ENCODE data around the gene ZBTB20.

Gene ZBTB20

GRCh38 chr3:114672692-114673447 lies 474.2 kb downstream of the ZBTB20 start:
- no peak for DNase-seq (ENCODE audit: low read depth)

DNA sequence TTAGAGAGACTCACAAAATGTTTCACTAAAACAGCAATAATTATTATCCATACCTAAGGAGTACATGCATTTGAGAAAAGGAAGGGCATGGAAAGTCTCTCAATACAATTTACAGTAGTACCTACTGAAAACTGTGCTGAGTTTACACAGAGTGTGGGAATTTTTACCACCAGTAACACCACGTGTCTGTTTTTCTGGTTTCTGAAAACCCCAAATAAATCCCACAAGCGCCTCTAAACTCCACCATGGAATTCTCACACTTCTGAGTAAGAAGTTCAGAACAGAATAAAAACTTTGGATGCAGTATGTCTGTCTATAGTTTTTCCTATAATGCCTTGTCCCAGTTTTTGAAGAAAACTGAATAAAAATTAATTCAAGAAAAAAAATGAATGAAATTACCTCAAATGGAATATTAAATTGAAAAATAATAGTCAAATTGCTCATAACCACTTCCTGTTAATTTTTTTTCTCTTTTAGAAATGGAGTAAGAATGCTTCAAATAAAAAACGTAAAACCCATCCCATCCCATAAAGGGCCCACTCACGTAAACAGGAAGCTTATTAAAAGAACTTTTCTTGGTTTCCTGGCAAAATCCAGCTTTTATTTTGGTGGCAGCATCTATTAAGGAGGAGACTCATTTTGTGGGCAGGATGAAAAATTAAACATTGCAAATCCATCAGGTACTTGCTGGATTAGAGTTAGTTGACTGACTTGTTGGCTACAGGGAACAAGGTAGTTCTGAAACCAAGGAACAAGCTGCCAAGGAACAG lies 475.2 kb downstream of the ZBTB20 start:
- DNase-seq (ENCODE audit: low read depth), result no peak

- DNase-seq (ENCODE audit: low read depth), result no peak
Observed at GRCh38 chr3:114669614-114670013, 477.5 kb downstream of the ZBTB20 start.

DNA sequence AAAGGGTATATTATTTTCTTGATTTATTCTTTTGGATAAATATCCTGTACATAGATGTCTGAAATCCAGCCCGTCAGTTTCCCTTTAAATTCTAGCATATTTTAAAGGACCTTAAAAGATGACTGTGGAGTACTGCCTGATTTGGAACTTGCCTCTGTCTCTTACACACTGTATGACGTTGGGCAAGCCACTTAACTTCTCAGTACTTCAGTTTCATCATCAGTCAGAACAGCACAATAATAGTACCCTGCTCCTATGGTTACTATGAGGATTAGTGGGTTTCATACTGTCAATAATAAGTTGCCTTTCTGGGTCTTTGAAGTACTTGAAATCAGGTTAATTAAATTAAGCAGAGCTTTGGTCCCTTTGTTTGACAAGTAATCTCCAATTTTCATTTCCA lies 479.0 kb downstream of the ZBTB20 start:
- DNase-seq (ENCODE audit: low read depth), result no peak

DNA sequence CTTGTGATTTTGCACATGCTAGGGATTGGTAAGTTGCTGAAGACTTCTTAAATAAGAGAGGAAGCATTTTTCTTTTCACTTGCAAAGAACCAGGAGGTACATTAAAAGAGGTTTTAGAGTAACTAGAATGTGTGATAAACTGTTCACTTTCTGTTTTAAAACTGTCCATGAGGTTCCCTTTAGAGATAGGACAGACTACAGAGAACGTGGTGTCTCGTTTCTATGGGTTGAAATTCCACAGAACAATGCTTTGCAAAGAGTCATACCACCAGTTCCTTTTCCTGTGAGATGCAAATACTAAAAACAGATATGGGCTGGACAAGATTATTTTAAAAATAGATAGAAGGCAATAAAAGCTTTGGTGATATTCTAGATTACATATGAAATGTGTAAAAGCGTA lies 480.5 kb downstream of the ZBTB20 start:
- no peak for DNase-seq (ENCODE audit: low read depth)

DNA sequence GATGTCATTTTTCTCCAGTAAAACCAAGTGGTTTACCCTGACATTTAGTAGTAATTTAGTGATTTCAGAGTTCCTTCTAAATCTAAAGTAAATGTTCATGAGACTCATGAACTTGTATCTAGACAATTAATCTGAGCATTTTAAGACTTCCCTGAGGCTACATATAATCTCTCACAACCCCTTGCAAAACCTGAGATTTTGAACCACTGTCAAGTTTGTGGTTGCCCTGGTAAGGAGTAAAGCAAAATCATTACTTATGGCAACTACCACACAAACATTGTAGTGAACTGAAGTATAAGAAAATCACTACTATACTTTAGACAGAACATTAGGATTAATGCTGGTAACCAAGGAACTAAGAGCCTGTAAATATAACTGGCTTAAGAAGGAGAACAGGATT lies 483.1 kb downstream of the ZBTB20 start:
- no peak for DNase-seq (ENCODE audit: low read depth)

DNA sequence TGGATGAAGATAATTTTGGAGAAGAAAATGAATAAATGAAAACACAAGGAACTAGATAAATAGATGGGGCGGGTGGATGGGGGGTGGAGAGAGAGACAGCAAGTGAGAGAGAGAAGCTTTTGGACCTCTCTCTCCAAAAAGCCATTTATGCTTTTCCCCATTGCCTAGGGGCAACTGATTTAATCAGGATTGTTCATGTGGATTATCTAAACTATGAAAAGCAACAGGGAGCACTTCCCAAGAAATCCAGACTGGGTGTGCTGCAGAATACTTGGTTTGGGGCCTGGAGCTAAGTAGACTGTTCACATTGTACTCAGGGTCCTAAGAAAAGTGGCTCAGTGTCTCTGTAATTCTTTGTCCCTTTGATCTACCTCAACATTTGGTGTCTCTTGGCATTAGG lies 486.3 kb downstream of the ZBTB20 start:
- no peak for DNase-seq (ENCODE audit: low read depth)

GRCh38 chr3:114660124-114660523 lies 487.0 kb downstream of the ZBTB20 start:
- no peak for DNase-seq (ENCODE audit: low read depth)

DNA sequence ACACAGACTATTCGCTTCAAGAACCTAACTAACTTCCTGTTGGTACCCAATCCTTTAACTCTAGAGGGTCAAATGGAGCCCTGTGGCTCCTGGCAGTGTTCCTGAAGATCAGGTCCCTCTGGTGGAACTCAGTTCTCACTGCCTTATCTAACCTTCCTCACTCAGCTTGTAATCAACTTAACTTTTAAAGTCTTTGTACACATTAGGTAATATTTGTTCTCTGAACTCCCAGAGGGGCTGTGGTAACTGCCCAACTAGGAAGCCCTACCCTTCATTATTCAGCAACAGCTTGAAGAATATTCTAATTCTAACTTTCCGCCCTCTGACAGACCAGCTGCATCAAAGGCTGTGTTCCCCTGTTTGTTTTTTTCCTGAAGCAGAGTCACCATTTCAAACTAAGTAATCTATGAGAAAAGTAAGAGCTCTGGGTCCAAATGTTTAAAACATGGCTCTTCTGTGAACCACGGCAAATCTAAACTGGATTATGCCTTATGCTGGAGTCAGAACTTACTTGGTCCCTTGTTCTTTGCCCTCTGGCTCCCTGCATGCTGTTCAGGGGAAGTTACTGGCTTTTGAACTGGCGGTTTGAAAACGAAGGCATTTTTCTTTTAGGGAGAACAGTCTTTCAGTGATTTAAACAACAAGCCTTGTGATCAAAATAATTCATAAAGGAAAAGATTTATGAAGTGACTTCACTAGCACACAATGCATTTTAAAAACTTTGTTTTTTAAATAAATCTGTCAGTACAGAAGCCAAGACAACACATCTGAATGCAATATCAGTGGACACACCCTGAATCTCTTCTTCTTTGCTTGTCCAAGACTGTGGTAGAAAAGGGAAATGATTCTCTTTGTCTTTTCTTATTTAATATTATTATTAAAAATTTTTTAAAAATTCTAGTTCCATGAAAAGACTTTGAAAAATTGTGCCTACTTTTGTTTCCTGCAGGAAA lies 487.7 kb downstream of the ZBTB20 start:
- DNase-seq (ENCODE audit: low read depth), result no peak

DNA sequence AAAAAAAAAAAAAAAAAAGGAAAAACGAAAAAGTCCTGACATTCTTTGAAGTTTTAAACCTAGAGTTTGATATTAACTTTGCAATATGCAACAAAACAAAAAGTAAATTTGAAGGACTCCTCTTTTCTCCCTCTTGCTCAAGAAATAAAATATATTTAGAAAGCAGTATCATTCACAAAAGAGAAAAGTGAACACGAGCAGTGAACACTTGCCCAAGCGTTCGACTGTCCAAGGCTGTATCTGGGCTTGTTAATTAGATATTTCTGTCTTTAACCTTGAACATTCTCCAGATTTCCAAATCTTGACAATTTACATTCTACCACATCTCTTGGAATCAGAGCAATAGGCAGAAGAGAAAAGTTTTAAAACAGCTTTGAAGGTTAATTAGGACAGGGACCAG lies 495.5 kb downstream of the ZBTB20 start:
- no peak for DNase-seq (ENCODE audit: low read depth)

DNA sequence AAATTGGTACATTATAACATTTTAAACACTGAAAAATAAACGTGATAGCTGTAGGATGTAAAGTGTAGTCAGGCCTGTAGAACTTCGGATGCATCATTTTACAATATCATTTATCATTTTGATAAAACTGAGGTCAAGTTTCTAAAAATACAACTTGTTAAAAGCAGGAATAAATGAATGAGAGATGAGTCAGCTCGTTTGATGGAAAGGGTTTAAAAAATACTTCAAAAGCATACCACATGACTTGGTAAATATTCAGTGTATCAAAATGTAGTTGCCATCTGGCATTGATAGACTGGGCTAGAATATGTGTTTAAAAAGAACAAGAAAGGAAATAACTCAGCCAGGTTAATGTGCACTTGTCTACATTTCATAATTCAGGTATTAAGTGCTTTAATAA lies 496.3 kb downstream of the ZBTB20 start:
- no peak for DNase-seq (ENCODE audit: low read depth)

GRCh38 chr3:114649331-114649730 lies 497.8 kb downstream of the ZBTB20 start:
- DNase-seq (ENCODE audit: low read depth), result no peak

- no peak for DNase-seq (ENCODE audit: low read depth)
Observed at GRCh38 chr3:114646526-114646925, 500.6 kb downstream of the ZBTB20 start.

GRCh38 chr3:114645392-114645791 lies 501.7 kb downstream of the ZBTB20 start:
- DNase-seq (ENCODE audit: low read depth), result no peak

DNA sequence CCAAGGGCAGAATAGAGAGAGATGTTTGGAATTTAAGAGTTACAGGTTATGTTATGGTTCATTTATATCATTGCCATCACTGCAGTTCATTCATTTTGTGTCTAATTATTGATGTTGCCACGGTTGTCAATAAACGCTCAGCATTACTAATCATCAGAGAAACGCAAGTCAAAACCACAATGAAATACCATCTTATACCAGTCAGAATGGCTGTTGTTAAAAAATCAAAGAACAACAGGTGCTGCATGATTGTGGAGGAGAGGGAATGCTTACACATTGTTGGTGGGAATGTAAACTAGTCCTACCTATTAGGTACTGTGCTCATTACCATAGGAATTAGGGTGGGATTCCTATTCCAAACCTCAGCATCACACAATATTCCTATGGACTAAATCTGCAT lies 502.7 kb downstream of the ZBTB20 start:
- no peak for DNase-seq (ENCODE audit: low read depth)

DNA sequence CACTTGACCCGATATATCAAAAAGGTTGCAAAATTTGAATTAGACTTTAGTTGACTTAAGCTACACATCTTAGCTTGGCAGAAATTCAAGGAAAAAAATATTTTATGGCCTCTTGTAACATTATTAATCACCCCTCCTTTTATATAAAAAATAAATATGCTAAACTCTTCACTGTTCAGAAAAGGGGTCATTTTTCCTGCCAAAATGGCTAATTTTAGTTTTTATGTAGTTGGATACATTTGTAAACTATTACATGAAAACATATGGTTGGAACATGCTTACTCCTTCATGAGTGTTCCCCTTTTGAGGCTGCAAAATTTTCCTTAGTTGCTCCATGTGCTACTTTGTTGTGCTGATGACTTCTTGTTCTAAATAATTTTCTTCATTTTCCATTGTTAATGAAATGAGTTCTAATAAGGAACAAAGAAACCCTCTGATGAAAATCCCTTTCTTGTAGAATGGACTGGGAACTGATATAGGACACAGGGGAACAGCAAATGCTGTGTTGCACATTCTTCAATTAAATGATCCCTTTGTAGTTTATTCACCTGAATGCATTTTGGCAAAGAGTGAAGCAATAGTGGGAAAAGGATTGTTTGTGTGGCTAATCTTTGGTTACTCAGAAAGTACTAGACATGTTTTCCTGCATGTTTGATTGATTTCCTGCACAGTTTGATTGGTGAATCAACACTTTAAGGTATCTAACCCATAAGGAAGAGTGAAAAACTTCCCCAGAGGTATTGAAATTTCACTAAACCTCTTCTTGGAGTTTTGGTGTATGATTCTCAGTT lies 503.9 kb downstream of the ZBTB20 start:
- no peak for DNase-seq (ENCODE audit: low read depth)

DNA sequence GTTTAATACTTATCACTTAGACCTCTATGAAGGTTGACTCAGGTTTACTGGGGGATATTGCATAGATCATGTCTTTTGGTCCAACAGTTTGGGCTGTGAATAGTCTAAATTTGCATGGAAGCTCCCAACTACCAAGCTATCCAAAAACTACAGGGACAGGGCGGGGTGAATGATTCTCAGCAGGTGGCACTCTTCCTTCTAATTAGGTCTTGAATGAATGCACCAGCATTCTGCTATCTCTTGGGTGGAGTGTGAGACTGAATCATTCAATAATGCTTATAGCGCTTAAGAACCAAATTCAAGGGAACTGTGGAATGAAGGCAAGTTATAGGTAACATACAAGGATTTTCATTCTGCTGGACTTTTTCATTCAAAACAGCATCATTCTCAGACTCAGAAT lies 507.0 kb downstream of the ZBTB20 start:
- no peak for DNase-seq (ENCODE audit: low read depth)

DNA sequence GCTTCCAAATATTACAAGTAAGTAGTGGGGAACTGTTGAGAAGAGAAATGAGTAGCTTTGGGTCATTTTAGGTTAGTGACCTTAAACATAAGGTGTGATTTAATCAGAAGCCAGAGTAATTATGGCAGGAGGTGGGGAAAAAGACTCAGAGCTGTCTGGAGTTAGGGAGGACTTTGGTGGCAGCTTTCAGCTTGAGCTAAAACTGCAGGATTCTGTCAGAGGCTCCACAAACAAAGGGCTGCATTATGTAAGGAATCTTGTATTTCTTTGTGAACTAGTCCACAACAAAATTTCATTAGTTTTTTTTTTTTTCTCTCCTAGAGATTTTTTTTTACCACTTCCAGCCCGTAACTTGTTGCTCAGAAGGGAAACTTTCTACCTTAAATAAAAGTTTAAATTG lies 507.9 kb downstream of the ZBTB20 start:
- no peak for DNase-seq (ENCODE audit: low read depth)

DNA sequence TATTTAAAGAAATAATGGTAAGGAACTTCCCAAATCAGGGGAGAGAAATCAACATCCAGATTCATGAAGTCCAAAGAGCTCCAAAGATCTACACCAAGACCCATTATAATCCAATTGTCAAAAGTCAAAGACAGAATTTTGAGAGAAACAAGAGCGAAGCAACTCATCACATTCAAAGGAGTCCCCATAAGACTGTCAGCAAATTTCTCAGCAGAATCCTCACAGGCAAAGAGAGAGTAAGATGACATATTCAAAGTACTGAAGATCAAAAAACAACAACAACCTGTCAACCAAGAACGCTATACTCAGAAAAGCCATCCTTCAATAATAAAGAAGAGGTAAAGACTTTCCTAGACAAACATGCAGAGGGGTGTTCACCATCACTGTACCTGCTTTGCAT lies 511.2 kb downstream of the ZBTB20 start:
- no peak for DNase-seq (ENCODE audit: low read depth)

DNA sequence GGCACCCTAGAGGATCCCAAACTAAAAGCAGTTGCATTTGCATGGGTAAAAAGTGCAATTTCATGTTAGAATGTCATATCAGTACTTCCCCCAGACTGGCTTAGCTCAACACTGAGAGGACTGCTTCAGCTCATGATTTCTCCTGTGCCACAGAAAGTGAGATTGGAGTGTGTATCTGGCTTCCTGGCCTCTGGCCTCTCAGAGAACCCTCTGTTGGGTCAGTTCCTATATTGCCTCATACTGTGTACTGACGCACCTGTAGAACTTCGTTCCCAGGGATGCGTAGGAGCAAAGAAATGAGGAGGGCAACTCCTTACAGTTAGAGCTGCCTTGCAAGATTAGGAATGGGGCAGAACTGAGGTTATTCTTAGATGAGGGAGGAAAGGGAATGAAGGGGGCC lies 512.5 kb downstream of the ZBTB20 start:
- DNase-seq (ENCODE audit: low read depth), result no peak

GRCh38 chr3:114632757-114633424 lies 514.2 kb downstream of the ZBTB20 start:
- no peak for DNase-seq (ENCODE audit: low read depth)
